ENCODE data around the gene NSFL1C.
"Not testable (repeated sequence)": the region's sequence is repeated elsewhere in the genome, so short reads cannot be mapped to it uniquely, and the experiment has no call there.

Gene NSFL1C

DNA sequence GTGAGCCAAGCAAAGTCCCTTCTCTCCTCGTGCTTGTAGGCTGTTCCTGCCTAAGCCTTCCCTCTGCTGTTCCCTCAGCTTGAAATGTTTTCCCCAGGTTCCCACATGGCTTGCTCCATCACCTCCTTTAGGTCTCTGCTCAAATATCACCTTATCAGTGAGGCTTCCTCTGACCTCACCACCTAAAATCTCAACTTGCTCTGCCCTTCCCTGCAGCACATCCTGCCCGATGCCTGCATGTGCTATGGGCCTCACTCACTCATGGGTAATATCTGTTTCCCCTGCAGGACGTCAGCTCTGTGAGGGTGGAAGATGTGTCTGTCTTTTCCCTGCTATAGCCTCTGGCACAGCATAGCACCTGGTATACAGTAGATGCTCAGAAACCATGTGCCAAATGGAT is 43.9 kb downstream of the NSFL1C start:
- no peak for DNase-seq

DNA sequence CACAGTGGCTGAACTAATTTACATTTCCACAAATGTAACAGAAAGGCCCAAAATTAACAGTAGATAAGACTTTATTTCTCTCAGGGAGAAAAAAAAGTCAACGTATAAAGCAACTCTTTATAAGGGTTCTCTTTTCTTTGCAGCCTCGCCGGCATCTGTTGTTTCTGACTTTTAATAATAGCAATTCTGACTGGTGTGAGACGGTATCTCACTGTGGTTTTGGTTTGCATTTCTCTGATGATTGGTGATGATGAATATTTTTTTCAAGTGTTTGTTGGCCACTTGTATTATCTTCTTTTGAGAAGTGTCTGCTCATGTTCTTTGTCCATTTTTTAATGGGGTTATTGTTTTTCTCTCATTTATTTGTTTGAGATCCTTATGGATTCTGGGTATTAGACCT is 46.6 kb downstream of the NSFL1C start:
- DNase-seq, result no peak

GRCh38 chr20:1418350-1418749 is 48.3 kb downstream of the NSFL1C start:
- no peak for DNase-seq

GRCh38 chr20:1417790-1418189 is 48.9 kb downstream of the NSFL1C start:
- DNase-seq, result no peak

GRCh38 chr20:1417273-1417672 is 49.4 kb downstream of the NSFL1C start:
- no peak for DNase-seq

GRCh38 chr20:1415667-1416468 is 50.8 kb downstream of the NSFL1C start:
- peak; percentile 61 for DNase-seq

GRCh38 chr20:1414982-1415381 is 51.7 kb downstream of the NSFL1C start:
- no peak for DNase-seq

DNA sequence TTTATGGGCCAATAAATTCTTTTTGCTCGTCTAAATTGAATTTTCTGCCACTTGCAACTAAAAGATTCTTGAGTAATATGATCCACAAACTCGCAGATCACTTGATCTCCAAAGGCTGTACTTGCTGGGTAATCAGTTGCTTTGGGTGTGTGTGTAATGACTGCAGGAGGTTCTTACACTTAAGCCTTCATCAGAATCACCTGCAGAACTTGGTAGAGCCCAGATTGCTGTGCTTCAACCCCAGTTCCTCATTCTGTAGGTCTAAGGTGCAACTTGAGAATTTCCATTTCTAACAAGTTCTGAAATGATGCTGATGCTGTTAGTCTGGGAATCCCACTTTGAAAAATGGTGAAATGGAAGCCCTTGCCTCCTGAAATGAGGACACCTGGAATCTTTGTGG is 60.8 kb downstream of the NSFL1C start:
- no peak for DNase-seq

- DNase-seq, result no peak
These were observed 63.0 kb downstream of the NSFL1C start for GRCh38 chr20:1403624-1404023.

- no peak for DNase-seq
These were observed 64.5 kb downstream of the NSFL1C start for GRCh38 chr20:1402149-1402548.

DNA sequence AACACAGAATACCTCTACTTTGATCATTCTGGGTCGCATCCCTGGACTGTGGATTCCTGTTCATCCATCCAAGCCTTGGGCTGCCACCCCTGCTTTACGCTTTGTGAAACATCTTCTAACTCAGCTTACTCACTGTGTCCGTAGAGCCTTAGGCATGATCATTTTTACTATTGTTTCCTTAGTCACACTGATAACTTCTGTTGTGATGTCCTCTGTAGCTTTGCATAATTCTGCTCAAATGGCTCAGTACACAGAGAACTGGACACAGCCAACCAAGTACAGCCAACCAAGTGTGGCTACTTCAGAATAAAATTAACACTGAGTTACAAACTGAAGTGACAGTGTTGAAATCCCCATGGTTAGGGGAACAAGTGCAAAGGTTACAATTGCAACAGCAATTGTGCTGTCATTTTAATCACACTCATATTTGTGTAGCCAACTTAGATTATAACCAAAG is 65.2 kb downstream of the NSFL1C start:
- DNase-seq, result no peak

- DNase-seq, result not testable (repeated sequence)
These were observed 66.8 kb downstream of the NSFL1C start for GRCh38 chr20:1399678-1400366.

- DNase-seq, result not testable (repeated sequence)
These were observed 68.5 kb downstream of the NSFL1C start for GRCh38 chr20:1398185-1398584.

- no peak for DNase-seq
These were observed 68.9 kb downstream of the NSFL1C start for GRCh38 chr20:1397710-1398109.

- DNase-seq, result no peak
These were observed 69.9 kb downstream of the NSFL1C start for GRCh38 chr20:1396702-1397101.

DNA sequence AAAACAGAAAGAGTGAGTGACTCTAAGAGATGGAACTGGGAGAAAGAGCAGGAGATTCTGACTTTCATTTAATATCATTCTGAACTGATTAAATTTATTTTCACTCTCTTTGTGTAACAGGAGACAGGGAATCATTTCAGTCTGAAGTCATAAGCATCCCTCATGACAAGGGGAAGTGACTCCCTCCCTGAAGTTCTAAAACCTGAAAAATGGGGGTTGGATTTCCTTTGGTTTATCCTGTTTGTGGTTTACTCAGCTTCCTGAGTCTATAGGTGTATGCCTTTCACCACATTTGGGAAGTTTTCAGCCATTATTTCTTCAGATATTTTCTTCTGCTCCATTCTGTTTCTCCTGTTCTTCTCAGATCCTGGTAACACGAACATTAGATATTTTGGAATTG is 70.4 kb downstream of the NSFL1C start:
- no peak for DNase-seq

DNA sequence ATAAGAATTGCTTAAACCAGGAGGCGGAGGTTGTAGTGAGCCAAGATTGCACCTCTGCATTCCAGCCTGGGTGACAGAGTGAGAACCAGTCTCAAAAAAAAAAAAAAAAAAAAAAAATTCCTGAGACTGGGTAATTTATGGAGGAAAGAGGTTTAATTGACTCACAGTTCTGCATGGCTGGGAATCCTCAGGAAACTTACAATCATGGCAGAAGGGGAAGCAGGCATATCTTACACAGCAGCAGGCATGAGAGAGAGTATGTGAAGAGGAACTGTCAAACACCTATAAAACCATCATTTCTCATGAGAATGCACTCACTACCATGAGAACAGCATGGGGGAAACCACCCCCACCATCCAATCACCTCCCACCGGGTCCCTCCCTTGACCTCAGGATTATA is 72.0 kb downstream of the NSFL1C start:
- DNase-seq, result no peak

- DNase-seq, result no peak
These were observed 73.2 kb downstream of the NSFL1C start for GRCh38 chr20:1393507-1393882.

DNA sequence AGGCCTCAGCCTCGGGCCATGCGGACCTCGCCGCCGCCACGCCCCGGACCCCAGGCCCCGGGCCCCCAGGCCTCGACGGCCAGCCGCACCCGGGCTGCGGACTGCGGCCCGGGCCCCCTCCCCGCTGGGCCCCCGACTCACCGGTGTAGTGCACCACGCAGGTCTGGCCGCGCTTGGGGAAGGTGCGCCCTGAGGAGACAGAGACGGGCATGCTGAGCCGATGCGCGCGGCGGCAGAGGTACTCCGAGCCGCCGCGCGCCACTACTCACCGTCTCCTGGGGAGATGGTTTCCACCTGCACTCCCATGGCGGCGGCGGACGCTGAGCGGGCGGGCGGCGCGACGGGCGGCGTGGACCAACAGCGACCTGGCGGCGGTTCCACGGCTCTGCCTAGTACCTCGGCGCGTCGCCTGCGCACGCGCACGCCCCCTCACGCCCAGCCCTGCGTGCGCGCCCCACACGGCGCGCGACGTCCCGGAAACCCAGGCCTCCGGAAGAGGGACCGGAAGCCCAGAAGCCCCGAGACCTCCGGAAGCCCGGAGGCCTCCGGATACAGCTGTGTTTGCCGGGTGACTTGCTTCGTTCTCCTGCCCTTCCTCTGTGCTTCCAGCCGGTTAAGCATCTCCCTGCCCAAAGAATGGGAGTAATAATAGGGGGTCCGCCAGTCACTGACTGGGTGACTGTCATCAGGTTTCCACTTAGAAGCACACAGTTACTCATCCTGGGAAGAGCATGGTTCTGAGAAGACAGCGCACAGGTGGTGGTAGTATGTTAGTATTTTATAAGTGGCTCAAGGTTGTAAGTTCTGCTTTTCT is 73.7 kb downstream of the NSFL1C start, which contains the start of gene FKBP1A:
Gene FKBP1A (minus strand): TSS at position 362 of the 814 bp plus-strand sequence. CDS start 56 bp downstream, at position 306.
- DNase-seq, result peak; percentile 96

GRCh38 chr20:1392443-1392692 is 74.3 kb downstream of the NSFL1C start:
- no peak for DNase-seq

Data from activated CD4-positive, alpha-beta T cell treated with anti-CD3 and anti-CD28 coated beads, Interleukin-10, Interleukin-2, amounts not matched to agents 100 ng/mL and 50 ng/mL, durations not matched to agents 16 hours and 8 hours (primary cell).